Nephron progenitor cell (in vitro differentiated cells): ENCODE measurements around the gene SH3GL1.

Experiments used
- DNase-seq: peaks from one replicate; pipeline ENCODE4 v3.0.0; 2021
- H3K27ac Mint-ChIP-seq: 2 replicates; pipeline ENCODE4 v1.8.0; 2021; ENCODE audit warnings: mild to moderate bottlenecking, moderate library complexity, mixed read lengths
- H3K27me3 Mint-ChIP-seq: 2 replicates; pipeline ENCODE4 v1.8.0; 2021; ENCODE audit warnings: mild to moderate bottlenecking, low read depth, mixed read lengths; ENCODE audit not compliant: poor library complexity
- H3K36me3 Mint-ChIP-seq: 2 replicates; pipeline ENCODE4 v1.8.0; 2021; ENCODE audit warnings: low read depth, mixed read lengths
- H3K4me1 Mint-ChIP-seq: 2 replicates; pipeline ENCODE4 v1.8.0; 2021; ENCODE audit warnings: mixed read lengths
- H3K4me3 Mint-ChIP-seq: 2 replicates; pipeline ENCODE4 v1.8.0; 2021; ENCODE audit warnings: mild to moderate bottlenecking, moderate library complexity, mixed read lengths
- H3K9me3 Mint-ChIP-seq: 2 replicates; pipeline ENCODE4 v1.8.0; 2021; ENCODE audit warnings: mild to moderate bottlenecking, moderate library complexity, mixed read lengths
- CTCF ChIP-seq: fragments of 200-600 bp; sonication (generic); IDR thresholded peaks from 2 replicates; pipeline ENCODE4 v1.5.0; 2021; ENCODE audit warnings: antibody characterized with exemption

SH3GL1 gene

GRCh38 chr19:4369888-4370260 is 30.5 kb downstream of the SH3GL1 start:
- Mint-ChIP-seq H3K27me3 (no peaks in the 10 kb centered on the region), H3K4me3 (no peak overlapping the region), H3K9me3 (no peaks in the 10 kb centered on the region), H3K4me1 (peaks cover 56% of the 10 kb centered on the region), H3K27ac (peak overlapping the region; percentile 77), H3K36me3 (no peaks in the 10 kb centered on the region)
- no peak for TF ChIP-seq CTCF
- DNase-seq = peak; percentile 37

DNA sequence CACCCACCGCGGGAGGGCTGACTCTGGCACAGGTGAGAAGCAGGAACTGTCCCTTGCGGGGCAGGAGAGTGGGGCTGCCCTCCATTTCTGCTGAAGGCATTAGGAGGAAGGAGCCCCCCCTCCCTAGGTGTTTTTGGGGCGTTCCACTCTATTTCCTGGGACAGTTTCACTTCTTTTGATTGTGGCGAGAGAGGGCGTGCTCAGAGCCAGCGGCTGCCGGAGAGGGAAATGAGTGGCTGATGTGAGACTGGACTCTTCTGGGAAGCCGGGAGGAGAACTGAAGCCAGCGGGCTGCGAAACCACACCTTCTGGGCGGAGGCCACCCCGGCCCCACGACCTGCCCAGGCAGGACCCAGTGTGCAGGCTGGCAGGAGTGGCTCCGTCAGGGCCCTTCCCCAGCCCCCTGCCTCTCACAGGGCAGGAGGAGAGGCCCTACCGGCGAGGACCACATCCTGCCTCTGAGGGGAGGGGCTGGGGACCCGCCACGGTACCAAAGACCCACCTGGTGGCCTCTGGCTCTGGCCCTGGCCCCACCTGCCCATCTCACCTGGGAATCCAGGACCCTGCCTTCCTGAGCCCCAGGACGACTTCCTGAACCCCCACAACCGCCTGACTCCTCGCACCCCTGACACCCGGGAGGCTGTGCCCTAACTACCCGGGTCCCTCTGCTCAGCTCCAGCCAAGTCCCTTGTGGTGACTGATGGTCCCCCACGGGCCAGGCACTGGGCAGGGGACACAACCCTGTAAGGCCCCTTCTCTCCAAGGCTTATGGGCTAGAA is 31.0 kb downstream of the SH3GL1 start:
- Mint-ChIP-seq H3K4me3 (peak overlapping the region; percentile 23), H3K27me3 (no peaks in the 10 kb centered on the region)

DNA sequence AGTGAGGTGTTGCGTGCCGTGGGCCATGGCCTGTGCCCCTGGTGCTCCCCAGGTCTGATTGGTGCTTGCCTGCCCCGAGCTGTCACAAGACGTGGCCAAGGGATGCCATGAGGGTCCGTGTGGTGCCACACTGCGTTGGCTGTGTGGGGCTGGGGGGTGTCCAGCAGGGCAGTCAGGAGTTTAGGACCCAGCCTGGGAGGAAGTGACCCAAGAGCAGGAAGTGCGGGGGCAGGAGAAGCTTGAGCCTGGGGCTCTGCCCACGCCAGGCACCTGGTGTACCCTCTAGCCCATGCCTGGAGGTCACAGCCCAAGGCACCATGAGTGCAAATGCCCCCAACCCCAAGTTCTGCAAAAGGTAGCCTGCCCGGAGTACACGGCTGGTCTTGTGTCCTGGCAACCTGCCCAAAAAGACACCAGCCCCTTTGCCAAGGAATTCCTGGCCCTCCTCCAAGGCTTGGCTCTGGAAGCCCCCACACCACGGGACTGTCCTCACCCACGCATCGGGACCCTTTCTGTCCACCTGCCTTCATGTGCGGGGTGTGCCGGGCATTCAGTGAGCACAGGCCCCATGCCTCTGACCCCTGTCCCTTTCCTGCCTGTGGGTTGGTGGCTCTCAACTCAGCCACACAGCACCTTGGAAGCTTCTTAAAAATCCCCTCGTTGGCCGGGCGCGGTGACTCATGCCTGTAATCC is 32.1 kb downstream of the SH3GL1 start:
- Mint-ChIP-seq H3K4me1 (peaks cover 50% of the 10 kb centered on the region), H3K9me3 (no peaks in the 10 kb centered on the region), H3K4me3 (no peak overlapping the region), H3K27me3 (no peaks in the 10 kb centered on the region), H3K36me3 (no peaks in the 10 kb centered on the region), H3K27ac (peak overlapping the region; percentile 96)
- DNase-seq = no peak
- TF ChIP-seq CTCF = no peak

More for the DNA sequence above, 31.0 kb downstream of the SH3GL1 start:
- no peaks in the 10 kb centered on the region for H3K9me3 Mint-ChIP-seq
- no peak for TF ChIP-seq CTCF
- peaks cover 56% of the 10 kb centered on the region for H3K4me1 Mint-ChIP-seq
- H3K27ac Mint-ChIP-seq = peak overlapping the region; percentile 96
- no peaks in the 10 kb centered on the region for H3K36me3 Mint-ChIP-seq
- peak; percentile 53 for DNase-seq

- peak overlapping the region; percentile 86 for H3K27ac Mint-ChIP-seq
- H3K4me3 Mint-ChIP-seq = no peak overlapping the region
- DNase-seq = no peak
- H3K4me1 Mint-ChIP-seq = peaks cover 50% of the 10 kb centered on the region
- H3K9me3 Mint-ChIP-seq = no peaks in the 10 kb centered on the region
- no peaks in the 10 kb centered on the region for H3K36me3 Mint-ChIP-seq
- H3K27me3 Mint-ChIP-seq = no peaks in the 10 kb centered on the region
- TF ChIP-seq CTCF = no peak
Measured at GRCh38 chr19:4367781-4368127, 32.6 kb downstream of the SH3GL1 start.

GRCh38 chr19:4367336-4367723 is 33.0 kb downstream of the SH3GL1 start:
- DNase-seq = no peak
- Mint-ChIP-seq H3K27me3 (no peaks in the 10 kb centered on the region), H3K9me3 (no peaks in the 10 kb centered on the region), H3K4me3 (no peak overlapping the region), H3K27ac (peak overlapping the region; percentile 90), H3K4me1 (peaks cover 46% of the 10 kb centered on the region), H3K36me3 (no peaks in the 10 kb centered on the region)
- TF ChIP-seq CTCF = no peak
